ENCODE measurements around the gene NDUFS2.
"Not testable (repeated sequence)": the region's sequence is repeated elsewhere in the genome, so short reads cannot be mapped to it uniquely, and the experiment has no call there.

Gene NDUFS2

DNA sequence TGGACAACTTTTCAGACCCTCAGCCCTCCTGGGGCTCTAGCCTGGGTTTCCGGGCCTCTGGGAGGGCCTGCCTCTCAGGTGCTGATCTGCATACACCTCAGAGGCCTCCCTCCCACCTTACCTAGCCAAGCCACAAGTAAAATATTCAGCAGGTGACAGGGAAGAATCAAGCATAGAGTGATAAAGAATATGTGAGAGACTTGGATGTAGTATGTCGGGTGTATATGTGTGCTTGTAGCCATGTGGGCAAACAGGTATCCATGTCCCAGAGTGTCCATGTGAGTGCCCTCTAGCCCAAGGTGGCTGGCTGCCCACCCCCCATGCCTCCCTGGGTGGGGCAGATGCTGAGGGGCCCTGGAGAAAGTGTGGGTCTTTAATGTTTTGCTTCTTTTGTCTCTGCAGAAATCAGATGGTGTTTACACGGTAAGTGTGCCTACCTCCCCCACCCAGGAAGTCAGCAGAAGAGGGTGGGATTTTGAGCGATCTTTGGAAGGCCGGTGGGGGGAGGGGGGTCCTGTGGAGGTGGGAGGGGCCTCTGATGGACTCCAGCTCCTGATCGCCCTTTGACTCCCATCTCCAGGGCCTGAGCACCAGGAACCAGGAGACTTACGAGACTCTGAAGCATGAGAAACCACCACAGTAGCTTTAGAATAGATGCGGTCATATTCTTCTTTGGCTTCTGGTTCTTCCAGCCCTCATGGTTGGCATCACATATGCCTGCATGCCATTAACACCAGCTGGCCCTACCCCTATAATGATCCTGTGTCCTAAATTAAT is 16.3 kb downstream of the NDUFS2 start:
- DNase-seq (ENCODE audit: low read depth in 3 of 3, low spot score in 1 of 3) = no peak

DNA sequence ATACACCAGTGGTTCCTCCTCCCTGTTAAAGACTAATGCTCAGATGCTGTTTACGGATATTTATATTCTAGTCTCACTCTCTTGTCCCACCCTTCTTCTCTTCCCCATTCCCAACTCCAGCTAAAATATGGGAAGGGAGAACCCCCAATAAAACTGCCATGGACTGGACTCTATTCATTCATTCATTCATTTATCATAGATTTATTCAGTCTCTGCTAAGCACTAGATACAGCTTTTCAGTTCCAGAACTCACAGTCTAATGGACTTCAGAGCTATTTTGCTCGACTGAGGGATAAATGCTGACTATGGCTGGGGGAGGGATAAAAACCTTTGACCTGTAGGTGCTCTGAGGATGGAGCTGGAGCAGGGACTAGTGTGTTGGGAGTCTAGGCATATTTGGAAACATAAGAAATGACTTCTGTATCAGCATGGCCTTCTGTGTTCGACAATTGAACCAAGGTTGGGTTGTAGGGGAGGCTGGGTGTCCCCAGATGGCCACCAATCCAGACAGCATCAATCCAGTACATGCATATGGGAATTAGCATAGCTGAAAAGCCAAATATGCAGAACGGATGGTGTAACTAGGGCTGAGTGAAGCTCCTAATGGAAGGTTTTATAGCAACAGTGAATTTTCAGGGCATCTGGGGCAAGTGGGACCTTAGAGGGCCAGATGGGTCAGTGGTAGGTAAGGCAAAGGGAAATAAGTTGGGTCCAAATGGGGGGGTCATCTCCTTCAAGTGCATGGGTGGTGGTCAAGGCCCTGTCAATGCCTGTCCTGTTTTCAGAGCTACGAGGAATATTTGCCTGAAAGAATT is 17.1 kb downstream of the NDUFS2 start:
- DNase-seq (ENCODE audit: low read depth in 3 of 3, low spot score in 1 of 3) = no peak

DNA sequence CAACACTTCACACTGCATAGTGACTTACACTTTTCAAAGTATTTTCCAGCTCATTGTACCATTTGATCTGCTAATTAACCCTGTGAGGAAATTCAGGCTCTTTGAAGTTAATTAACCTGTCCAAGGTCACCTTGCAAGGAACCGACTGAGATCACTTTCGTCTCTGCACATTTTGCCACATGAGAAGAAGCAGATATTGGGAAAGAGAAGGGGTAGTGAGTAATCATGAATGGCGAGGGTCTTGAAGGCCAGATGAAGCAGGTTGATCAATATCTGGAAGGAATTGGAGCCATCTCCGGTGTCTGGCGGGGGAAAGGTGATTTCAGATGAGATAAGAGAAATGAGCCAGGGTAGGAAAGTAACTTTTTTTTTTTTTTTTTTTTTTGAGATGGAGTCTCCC is 17.8 kb downstream of the NDUFS2 start:
- DNase-seq (ENCODE audit: low read depth in 3 of 3, low spot score in 1 of 3) = no peak

DNA sequence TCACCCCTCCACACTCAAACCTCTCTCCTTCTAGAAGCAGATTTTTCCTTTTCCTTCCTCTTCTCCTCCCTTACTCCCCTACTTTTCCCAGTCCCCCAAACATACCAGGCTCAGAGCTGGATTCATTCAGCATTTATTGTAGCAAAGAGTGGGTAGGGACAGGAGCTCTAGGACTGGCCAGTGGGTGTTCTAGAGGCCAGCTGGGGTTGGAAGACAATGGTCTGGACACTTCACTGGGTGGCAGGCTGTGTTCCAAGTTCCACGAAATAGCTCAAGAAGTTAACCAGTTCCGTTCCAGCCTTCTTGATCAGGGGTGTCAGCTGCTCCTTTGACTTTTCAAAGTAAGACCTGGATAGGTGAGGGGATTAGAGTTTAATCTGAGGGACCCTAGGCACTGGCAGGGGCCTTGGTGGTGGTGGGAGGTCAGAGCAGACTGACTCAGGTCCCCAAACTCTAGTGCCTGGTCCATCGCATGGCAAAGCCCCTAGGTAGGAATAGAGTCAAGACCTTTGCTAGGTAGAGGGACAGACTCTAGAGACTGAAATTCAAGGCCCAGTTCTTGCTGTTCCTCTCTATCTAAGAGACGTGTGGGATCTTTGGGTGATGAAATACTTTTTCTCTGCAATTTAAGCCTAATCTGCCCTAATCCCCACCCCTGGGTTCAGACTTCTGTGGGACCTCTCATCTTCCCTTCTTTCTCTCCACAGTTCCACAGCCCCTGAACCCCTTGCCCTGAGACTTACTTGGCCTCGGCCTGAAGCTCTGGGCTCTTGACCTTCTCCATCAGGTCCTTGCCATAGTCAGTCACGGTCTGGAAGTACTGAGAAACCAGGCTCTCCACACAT is 20.2 kb downstream of the NDUFS2 start:
- DNase-seq (ENCODE audit: low read depth in 3 of 3, low spot score in 1 of 3) = no peak

DNA sequence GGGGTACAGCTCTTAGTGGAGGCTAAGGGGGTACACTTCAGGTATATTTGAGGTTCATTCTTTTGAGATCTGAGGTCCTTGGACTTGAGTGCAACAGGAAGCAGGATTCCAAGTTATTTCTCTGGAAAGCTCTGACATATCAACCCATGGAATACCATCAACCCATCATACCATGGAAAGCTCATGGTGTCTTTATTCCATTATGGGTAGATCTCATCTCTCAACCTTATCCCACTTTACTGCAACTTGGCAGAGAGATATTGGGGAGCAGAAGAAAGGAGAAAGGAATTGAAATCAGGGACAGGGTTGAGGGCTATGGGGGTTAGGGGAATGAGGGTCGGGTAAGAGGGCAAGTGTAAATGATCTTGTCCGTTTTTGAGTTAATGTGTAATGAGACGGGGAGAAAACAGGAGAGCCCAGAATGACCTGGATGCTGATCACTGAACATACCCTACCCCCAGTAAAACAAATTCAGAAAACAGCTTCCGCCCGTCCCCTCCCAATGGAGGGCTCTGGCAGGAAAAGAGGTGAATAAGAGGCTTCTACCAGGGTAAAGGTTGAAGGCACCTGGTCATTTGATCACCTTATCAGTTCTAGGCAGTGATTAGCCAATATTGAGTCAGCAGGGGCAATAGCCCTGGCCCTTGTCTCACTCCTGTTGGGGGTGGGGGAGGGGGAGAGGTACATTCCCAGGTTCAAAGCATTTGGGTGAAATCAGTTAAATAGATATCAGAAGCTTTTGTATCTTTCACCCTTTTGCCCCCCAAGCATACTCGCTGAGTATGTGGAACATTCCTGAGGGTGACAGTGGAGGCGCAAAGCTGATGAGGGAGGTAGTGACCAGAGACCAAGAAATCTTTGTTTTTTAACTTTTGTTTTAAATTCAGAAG is 21.9 kb downstream of the NDUFS2 start:
- no peak for DNase-seq (ENCODE audit: low read depth in 3 of 3, low spot score in 1 of 3)

DNA sequence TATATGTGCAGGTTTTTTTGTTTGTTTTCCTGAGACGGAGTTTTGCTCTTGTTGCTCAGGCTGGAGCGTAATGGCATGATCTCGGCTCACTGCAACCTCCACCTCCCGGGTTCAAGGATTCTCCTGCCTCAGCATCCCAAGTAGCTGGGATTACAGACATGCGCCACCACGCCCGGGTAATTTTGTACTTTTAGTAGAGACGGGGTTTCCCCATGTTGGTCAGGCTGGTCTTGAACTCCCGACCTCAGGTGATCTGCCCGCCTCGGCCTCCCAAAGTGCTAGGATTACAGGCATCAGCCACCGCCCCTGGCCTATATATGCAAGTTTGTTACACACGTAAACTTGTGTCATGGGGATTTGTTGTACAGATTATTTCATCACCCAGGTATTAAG is 22.5 kb downstream of the NDUFS2 start:
- DNase-seq (ENCODE audit: low read depth in 3 of 3, low spot score in 1 of 3) = not testable (repeated sequence)

DNA sequence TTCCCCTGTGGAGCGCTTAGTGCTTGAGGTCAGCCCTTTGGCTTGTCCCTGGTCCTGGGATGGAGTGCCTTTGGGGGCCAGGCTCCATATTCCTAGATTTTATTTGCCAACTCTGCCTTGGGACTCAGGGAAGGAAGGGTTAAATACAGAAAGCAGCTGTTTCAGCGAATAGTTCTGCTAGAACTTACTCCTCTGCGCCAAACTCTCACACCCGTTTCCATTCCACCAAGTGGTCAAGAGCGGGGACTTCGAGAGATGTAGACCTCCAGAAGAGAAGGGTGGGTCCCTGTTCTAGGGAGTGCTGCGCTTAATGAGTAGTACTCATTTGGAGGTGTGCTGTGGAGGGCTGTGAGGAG is 23.0 kb downstream of the NDUFS2 start:
- no peak for DNase-seq (ENCODE audit: low read depth in 3 of 3, low spot score in 1 of 3)

DNA sequence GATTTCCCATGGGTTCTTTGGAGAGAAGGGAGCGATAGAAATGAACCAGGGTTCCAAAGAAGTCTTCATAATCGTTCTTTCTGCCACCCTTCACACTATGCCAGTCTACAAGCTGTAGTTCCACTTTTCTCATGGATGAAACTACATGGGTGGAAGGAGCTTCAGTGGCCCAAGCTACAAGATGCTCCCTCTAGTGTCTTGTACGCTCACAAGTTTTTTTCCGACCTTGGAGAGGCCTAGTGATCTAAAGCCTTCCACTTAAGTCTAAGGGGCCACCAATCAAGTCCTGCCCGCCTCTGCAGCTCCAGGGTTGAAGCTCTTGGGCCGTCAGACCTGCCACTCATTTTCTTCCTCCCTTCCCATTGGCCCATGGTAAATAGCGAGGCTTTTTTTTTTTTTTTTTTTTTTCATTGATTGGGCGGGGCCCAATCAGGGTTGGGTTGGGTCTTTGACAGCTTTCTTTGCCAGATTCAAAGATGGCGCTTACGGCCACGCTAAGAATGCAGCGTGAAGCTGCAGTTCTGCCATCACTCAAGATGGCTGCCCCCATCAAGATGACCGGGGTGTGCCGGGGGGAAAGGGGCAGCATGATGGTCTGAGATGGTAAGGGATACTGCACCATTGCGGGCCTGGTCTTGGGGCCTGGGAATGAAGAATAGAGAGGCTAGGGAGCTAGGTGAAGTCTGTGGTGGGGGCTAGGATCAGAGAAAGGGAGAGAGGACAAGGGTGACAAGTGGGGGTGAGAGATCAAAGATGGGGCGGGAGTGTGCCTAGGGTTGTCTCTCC is 23.6 kb downstream of the NDUFS2 start, which contains the start of gene TOMM40L:
Gene TOMM40L (plus strand): TSS at position 527 of the 786 bp plus-strand sequence. CDS start 430 bp downstream, outside the sequence.
- DNase-seq (ENCODE audit: low read depth in 3 of 3, low spot score in 1 of 3) = peak; percentile 73 to 80 (median 73)

DNA sequence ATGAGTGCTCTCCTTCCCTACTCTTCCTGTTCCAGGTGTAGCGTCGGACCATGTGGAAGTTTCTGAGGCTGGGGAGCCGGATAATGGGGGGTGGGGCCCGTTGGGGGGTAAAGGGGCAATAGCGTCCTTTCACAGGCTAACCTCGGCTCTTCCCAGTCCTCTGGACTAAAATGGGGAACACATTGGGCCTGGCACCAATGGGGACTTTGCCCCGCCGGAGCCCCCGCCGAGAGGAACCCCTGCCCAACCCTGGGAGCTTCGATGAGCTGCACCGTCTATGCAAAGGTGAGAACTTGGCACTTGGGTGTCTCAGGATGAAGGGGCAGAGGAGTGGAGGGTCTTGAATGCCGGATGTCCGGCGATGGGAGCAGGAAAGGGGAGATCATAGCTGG is 24.1 kb downstream of the NDUFS2 start:
- DNase-seq (ENCODE audit: low read depth in 3 of 3, low spot score in 1 of 3) = no peak

DNA sequence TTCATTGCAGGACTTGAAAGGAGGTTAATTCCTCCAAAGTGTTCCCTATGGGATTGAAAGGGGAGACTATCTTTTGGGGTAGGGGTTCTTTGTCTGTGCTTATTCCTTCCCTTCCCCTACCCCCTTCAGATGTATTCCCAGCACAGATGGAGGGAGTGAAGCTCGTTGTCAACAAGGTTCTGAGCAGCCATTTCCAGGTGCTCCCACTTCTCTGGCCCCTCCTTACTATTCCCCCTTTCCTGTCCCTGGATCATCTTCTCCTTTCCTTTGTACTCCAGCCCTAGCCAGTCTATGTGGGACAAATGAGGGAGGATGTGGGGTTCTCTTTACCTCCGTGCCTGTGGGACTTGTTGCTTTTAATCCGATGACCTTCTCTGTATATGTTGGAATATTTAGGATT is 24.6 kb downstream of the NDUFS2 start:
- no peak for DNase-seq (ENCODE audit: low read depth in 3 of 3, low spot score in 1 of 3)

DNA sequence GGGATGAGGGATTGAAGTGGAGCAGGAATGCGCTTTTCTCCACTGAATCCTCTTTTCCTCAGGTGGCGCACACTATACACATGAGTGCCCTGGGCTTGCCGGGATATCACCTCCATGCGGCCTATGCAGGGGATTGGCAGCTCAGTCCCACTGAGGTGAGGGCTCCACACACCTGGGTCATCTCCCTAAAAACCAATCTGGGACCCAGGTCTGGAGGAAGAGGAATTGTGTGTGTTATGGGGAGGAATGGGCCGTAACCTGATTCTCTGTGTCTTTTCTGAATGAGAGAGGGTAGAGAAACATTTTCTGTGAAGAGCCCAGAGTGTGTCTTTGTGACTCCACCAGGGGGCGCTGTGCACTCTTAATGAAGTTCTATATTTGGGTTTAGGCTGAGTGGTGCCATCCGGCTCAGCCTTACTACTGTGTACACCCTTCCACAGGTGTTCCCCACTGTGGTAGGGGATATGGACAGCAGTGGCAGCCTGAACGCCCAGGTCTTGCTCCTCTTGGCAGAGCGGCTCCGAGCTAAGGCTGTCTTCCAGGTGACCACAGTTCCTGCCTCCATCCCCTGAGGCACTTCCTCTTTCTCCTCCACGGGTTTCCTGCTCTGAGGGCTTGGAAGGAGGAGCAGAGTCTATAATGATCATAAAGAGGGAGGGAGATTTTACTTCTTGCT is 25.2 kb downstream of the NDUFS2 start:
- peak; percentile 75 to 89 (median 77) for DNase-seq (ENCODE audit: low read depth in 3 of 3, low spot score in 1 of 3)

DNA sequence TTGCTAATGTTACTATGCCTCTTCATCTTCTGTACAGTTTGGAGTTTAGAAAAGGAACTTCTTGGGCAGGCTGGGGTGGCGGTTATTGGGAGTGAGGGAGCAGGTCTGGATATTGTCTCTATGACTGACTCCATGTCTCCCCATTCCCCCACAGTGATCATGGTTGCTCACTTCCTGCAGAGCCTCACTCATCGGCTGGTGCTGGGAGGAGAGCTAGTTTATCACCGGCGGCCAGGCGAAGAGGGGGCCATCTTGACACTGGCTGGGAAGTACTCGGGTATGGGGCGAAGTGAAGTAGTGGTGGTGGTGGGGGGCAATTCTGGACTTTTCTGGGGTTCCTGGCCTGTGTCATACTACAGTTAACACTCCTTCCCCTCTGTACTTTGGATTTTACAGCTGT is 25.9 kb downstream of the NDUFS2 start:
- no peak for DNase-seq (ENCODE audit: low read depth in 3 of 3, low spot score in 1 of 3)

DNA sequence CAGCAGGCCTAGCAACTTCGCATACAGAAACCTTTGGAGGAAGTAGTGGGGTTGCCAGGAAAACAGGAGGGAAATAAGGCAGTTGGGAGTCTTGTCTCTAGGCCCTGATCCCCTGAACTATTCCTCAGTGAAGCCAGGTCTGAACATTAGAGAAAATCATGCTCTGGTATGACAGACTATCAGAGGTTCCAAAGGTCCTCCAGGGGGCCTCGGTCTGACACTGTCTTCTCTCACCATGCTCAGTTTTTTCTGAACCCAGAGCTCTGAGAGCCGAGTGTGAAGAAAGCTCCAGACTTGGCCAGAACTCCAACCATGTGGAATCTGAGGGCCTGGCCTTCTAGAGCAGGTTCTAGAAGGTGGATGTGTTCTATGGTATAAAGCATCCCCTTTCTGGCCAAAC is 27.7 kb downstream of the NDUFS2 start:
- DNase-seq (ENCODE audit: low read depth in 3 of 3, low spot score in 1 of 3) = no peak

DNA sequence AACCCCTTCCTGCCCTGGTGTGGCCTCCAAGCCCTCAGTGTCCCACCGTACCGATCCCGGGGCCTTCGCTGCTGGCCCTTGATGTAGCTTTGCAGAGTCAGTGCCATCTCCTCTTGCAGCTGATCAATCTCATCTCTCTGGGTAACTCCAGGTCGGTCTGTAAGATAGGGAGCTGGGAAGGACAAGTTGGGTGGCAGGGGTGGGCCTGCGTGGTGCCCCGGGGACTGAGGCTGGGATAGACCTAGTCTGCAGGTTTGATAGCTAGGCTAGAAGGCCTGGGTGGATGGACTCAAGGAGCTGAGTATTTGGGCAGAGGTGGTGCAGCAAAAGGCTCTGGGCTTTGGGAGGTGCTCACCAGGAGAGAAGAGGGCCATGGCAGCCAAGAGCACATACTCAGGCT is 28.6 kb downstream of the NDUFS2 start:
- no peak for DNase-seq (ENCODE audit: low read depth in 3 of 3, low spot score in 1 of 3)

DNA sequence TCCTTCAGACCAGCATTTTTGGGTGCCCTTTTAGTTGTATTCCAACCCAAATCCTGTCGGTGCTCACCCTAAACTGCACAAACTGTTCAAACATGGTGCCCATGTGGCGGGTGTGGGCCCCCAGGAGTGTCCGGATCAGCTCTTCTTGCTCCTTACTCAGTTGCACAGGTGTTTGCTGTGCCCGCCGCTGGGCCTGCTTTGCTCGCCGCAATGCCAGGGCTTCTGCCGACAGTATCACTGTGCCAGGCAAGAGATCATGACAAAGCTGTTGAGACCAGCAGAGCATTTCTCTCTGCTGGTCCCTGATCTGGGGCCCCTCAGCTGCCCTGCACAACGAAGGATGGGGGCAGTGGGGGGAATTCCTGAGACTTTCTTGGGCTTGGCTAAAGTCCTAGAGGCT is 30.9 kb downstream of the NDUFS2 start:
- DNase-seq (ENCODE audit: low read depth in 3 of 3, low spot score in 1 of 3) = no peak

DNA sequence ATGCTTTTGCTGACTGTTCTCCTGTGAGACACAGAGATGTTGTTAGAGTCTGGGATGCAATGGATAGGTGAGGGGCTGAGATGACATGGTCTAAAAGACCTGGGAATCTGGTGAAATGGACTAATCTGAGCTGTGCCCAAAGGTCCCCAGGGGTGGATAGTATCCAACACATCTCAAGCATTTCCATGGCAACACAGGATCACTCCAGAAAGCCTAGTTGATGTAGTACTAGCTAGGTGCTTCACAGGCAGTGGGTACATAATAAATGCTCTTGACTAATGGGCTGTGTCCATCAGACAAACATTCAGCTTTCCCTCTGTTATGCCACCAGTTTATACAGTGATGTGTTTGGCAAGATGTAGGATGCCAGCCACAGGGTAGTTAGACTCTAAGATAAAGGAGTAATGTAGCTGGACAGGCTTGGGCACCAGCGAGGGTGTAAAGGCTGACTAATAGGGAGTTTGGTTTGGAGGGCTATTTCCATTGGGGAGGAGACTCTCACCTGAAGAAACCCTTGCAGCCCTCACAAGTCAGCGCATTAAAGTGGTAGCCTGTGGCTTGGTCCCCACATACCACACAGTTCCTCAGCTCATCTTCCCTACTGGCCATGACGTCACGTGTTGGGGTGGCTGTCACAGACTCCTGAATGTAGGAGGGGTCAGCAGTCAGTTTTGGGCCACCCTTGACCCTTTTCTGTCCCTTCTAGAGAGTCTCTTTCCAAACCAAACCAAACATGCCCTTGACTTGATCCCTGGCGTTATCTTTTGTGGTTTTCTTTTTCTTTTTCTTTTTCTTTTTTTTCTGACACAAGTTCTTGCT is 34.0 kb downstream of the NDUFS2 start:
- no peak for DNase-seq (ENCODE audit: low read depth in 3 of 3, low spot score in 1 of 3)

DNA sequence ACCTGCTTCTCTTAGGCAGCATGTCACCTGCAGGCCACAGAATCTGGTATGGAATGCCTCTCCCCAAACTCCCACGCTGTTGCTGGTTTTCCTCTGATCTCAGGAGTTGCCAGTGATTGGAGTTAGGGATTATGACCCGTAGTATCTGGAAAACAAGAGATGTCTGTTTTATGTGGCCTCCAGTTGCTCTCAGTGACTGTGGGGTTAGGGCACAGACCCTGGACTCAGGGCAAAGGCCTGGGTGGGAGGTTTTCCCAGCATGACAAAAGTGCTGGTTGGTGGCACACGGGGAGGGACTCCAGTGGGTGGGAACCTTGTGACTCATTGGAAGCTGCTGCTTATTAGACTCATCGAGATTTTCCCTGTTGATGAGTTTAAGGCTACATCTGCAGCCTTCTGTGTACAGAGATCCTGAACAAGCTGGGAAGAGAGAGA is 35.9 kb downstream of the NDUFS2 start, which contains the start of gene NR1I3:
Gene NR1I3 (minus strand): TSS at position 165 of the 435 bp plus-strand sequence. CDS start 1,638 bp downstream, outside the sequence.
- DNase-seq (ENCODE audit: low read depth in 3 of 3, low spot score in 1 of 3) = no peak

DNA sequence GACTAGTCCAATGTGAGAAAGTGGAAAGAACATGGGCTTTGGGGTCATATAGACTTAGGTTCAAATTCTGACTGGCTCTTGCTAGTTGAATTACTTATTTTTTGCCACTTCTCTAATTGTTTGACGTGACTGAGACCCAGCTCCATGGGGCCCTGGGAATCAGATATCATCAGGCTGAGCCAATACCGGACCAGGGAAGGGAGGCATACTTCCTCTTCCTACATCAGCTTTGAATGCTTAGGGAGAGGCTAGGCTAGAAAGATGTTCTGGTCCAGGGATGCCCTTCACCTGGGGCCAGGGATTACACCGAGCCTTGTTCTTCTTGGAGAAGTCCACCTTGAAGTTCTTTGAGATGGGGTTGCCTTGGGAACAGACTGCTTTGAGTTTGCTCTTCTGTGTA is 39.5 kb downstream of the NDUFS2 start:
- no peak for DNase-seq (ENCODE audit: low read depth in 3 of 3, low spot score in 1 of 3)
